HT1080 (cell line): ENCODE data around the gene FA2H. TPM values are rescaled to one million over a fixed set of nuclear protein-coding genes. Genes with fewer than 3 reads are reported as not detected.
"Not testable (repeated sequence)": the region's sequence is repeated elsewhere in the genome, so short reads cannot be mapped to it uniquely, and the experiment has no call there.

Experiments
- DNase-seq: peaks from one replicate; pipeline ENCODE4 v3.0.0-alpha.2; 2015; ENCODE audit warnings: low read depth
- total RNA-seq: library from RNA; depleted of rRNA; stranded (reverse); fragments of >200 nt; shearing (Covaris generic); gene quantifications from 2 replicates; pipeline ENCODE4 v1.2.3, GENCODE V29; 2014

The FA2H gene
- total RNA-seq, 1 experiment from 2014 or later, result 0.14 TPM

DNA sequence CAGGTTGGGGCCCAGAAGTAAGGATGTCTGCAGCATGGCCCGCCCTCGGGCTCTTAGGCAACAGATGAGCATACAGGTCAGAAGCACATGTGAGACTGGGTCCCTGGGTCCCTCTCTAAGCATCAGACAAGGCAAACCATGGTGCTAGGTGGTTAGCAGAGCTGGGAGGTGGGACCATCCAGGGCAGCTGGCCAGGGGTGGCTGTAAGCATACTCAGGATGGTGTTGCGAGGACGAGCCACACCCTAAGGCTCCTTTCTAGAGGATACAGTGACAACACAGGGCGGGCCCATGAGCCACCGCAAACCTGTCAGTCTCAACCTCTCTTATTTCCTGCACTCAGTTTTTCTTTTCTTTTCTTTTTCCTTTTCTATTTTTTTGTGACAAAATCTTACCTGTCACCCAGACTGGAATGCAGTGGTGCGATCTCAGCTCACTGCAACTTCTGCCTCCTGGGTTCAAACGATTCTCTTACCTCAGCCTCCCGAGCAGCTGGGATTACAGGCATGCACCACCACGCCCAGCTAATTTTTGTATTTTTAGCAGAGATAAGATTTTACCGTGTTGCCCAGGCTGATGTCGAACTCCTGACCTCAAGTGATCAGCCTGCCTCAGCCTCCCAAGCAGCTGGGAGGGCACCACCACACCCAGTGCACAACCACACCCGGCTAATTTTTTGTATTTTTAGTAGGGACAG is 3.6 kb downstream of the FA2H start:
- no peak for DNase-seq

DNA sequence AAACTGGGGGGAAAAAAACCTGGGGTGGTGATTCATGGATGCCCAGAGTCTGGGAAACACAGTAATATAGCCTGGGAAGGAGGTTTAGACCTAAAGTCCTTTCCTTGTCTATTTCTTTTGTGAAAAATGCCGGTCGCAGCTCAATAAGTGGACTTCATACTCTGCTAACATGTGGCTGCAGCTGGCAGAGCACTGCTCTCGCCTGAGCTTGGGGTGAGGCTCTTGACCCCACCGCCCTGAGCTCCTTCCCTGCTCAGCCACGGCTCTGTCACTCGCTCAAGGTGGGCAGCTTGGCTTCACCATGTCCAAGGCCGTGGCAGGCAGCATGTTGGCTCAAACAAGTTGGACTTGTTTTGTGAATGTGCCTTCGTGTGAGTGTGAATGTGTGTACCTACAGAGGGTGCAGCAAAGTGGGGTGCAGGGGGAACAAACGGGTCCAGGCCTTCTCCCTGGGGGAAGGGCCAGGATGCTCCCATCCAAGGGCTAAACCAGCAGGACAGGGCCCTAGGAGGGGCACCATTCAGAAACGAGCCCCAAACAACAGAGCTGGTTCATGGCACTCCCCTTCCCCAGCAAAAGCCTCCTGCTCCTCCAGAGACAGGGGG is 4.9 kb downstream of the FA2H start:
- DNase-seq, result no peak

DNA sequence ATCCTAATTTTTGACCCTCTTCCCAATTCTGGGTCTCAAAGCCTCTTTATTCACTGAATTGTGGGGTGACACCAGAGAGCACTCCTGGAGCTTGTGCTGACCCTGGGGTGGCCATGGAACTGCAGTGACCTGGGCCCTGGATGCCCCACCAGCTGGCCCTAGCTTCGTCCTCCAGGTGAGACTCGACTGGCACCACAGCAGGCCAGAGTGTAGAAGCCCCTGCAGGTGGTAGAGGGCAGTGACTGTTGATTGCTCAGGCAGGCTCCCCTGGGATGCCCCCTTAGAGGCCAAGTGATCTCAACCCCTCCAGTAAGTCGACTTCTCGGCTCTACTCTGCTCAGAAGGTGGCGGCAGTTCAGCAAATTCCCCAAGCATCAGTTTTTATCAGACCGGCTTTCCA is 6.4 kb downstream of the FA2H start:
- DNase-seq, result no peak

DNA sequence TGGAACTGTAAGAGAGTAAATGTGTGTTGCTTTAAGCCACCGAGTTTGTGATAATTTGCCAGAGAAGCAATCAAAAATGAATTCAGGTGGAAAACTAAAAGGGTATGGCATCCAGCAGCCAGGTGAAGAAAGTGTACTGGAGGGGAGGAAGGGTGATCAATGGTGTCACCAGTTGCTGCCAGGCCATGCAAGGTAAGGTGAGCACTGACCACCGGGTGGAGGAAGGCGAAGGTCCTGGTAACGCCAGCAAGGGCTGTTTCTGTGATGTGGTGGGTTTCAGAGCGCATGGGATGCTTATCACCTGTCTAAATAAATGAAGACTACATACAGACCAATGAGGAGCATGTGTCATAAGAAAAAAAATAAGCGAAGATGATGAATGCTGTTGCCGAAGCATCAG is 6.9 kb downstream of the FA2H start:
- no peak for DNase-seq

DNA sequence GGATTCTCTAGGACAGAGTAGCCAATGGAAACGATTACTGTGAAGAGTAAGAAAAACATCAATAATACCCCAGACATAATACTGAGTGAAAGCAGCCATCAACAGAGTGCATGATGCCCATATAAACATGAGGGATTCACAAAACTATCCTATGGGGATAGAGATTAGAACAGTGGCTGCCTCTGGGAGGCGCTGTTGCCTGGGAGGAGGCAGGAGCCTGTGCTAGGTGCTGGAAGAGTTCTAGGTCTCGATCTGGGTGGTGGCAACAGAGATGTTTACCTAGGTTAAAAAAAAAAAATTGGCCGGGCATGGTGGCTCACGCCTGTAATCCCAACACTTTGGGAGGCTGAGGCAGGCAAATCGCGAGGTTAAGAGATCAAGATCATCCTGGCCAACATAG is 7.9 kb downstream of the FA2H start:
- no peak for DNase-seq

DNA sequence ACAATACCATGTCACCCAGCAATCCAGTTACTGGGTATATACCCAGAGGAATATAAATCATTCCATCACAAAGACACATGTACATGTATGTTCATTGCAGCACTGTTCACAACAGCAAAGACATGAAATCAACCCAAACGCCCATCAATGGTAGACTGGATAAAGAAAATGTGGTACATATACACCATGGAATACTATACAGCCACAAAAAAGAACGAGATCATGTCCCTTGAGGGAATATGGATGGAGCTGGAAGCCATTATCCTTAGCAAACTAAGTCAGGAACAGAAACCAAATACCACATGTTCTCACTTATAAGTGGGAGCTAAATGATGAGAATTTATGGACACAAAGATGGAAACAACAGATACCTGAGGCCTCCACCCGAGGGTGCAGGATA is 10.4 kb downstream of the FA2H start:
- not testable (repeated sequence) for DNase-seq

DNA sequence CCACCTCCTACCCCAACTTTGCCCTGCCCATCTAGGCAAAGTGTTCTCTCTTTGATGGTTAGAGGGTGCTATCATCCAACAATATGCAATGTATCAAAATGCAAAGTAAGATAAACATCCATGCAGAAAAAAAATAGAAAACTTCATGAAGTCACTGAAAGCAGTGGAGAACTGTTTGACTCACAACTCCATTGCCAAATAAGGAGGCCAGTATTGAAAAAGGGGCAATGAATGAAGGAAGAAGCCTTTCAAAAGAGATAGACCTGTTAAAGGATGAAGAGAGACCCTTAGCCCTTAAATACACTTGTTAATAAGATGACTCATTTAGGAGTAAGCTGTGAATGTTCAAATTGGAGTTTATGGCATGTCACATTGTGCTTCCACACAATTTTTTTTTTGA is 13.0 kb downstream of the FA2H start:
- no peak for DNase-seq

DNA sequence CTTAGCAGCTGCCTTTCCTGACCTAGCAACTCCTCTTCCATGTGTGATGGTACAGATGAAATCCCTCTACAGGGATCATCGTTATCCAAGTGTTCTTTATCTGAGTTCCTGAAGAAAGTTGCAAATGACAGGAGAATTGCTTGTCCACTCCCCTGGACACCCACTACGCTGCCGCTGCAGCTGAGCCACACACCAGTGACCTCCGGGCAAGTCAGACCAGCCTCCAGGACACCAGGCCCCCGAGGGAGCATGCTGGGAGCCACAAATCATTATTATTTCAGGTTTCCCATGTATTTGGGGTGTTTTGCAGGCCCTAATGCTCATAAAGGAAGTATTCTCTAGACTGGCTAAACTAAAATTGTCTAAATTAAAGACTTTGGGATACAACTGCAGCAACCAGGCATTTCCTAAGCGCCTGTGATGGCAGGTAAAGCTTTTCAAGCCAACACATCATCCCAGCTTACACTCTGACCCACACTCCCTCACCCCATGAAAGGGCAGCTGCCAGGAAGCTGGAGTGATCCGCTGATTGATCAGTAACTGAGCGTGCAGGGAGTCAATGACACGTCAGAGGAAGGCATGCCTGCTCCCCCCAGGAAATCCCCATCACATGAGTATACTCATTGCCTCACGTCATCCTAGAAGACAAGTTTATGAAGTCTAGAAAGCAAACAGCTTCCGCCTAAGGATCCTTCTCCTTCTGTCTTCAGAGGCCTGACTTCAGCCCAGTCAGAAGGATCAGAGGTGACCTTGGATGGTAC is 14.4 kb downstream of the FA2H start:
- peak; percentile 81 for DNase-seq

DNA sequence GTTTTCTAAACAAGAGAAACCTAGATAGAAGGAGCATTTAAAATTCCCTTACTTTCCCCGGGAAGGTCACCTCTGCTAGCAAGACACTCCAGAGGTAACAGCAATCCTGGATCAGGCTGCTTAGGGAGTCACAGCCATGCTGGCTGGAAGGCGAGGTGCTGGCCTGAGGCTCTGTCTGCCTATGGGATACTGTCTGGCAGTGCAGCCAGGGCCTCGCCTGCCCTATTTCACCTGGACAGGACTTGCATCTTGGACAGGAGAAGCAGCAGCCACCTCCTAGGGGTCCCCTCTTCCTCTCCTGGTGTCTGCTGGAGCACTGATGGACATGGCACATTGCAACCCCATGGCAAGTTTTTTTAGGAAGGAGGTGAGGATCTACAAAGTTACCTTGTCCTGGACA is 15.1 kb downstream of the FA2H start:
- DNase-seq, result no peak

DNA sequence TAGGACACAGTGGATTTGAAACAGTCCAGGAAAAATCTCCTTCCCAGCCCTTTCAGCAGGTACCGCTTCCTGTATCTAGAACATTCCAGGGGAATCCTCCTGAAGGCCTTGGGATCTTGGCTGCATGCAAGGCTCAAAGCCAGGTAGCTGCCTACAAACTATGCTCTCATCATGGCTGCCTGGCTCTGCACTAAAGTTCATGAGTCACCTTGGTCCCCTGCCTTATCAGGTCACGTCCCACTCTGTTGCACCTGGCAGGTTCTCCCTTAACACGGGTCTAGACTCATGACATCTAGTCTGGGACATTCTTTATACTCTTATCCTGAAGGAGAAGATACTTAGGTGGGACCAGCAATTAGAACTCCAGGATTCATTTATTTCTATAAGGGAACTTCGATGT is 15.8 kb downstream of the FA2H start:
- DNase-seq, result no peak

DNA sequence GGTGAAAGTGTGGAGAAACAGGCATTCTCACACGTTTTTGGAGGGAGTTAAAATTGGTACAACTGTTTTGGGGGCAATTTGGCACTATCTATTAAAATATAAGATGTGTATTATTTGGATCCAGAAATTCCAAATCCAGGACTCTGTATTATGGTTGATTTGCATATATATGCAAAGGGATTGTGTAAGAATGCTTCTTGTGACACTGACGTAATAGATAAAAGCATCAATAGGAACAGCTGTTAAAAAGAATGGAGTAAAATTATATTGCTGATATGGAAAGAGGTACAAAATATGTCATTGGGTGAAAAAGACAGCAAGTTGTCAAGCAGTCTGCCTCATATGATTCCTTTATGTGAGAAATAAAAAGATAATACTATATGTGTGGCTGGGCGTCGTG is 17.3 kb downstream of the FA2H start:
- DNase-seq, result no peak

DNA sequence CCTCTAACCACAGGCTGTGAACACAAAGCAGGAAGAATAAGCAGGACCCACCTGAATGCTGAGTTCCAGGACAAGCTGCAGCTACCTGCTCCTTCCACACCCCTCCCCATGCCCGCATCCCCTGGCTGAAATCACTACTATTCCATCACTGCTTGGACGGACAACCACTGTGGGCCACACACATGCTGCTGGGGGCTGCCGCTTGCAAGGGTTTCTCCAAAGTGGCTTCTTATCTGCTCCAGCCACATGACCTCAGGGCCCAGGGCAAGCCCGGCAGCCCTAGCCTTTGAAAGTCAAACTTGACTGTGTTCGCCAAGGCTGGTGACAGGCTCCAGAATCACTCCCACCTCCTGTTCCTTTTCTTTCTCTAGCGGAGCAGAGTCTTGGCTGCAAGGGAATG is 18.4 kb downstream of the FA2H start:
- DNase-seq, result no peak

DNA sequence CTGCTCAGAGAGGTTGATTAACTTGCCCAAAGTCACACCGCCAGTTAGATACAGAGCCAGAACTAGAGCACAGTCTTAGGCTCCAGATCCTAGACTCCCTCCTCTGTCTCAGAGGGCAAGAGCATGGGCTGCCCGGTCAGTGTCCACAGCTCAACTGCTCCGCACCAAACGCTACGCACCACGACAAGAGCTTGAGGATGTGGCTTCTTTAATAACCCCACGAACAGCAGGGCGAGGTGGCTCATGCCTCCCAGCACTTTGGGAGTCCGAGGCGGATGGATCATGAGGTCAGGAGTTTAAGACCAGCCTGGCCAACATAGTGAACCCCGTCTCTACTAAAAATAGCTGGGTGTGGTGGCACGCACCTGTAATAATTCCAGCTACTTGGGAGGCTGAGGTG is 21.4 kb downstream of the FA2H start:
- no peak for DNase-seq

DNA sequence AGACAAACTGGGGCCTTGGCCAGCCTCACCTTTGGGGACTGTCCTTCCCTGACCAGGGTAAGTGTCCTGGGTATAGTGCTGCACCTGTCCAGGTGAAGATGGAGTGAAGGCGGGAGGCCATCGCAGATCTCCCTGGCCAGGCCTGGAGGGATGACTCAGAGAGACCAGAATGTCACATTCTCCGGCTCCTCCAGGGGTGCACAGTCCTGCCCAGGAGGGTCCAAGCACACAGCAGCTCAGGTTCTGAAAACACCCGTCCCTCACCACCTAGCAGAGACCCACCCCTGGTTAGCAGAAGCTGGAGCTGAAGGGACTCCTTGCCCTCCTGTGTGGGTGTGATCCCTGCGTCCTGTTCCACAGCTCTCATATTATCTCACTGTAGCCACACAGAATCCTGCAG is 21.9 kb downstream of the FA2H start:
- DNase-seq, result no peak

DNA sequence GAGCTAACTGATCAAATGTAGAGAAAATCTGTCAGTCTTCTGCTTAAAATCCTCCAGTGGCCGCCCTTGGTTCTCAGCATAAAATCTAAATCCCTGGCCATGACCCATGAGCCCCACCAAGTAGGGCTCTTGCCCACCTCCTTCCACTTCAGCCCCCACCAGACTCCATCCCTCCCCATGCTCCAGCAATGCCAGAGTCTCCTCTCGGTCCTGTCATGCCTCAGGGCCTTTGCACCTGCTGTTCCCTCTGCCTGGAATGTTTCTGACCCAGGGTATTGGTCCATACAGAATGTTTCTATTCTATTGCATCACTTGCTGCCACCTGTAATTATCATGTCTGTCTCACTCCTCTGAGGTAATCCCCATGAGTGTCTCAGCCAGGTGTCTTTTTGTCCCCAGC is 22.4 kb downstream of the FA2H start:
- DNase-seq, result no peak

DNA sequence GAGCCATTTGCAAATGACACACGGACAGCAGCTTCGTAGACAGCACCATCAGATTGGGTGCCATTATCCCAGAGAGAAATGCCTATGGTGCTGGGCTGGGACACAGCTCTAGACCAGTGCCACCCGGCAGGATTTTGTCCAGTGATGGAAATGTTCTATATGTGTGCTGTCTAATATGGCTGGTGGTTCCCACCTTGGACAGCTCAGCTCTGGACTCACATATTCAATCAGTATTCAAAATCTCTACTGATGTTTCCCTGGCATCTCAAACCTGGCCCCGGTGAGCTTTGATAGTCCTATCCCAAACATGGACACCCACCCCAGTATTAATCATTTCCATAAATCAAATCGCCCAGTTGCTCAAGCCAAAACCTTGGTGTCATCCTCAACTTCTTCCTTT is 23.0 kb downstream of the FA2H start:
- DNase-seq, result no peak

DNA sequence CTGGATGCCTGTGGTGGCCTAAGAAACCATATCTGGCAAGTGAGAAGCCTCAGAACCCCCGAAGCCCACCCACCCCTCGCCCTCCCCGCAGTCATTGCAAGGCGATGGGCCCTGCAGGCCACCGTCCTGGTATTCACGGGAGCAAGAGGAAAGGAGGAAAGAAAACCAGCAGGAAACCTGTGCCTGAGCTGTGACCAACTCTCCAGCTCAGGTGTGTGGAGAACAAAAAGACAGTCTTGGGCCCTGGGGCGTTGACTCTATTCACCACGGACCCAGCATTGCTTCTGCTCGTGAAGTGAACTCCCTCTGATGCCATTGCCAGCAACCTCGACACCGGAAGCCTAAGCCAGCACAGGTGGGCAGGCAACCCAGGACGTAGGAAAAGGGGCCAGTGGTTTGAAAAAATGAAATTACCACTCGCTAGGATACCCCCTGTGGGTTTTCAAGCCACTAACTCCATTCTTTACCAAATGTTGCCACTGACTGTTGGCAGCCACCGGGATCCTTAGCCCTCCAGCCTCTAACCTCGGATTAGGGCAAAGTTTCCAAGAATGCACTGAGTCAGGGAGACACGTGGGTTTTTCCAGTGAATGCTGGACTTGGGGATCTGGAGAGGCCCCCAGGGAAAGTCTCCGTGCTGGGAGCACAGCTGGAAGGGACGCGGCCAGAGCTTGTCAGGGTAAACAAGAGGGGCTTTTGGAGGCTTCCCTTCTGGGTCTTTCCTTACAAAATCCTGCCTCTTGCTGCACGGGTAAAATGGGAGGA is 25.1 kb downstream of the FA2H start:
- DNase-seq, result no peak

DNA sequence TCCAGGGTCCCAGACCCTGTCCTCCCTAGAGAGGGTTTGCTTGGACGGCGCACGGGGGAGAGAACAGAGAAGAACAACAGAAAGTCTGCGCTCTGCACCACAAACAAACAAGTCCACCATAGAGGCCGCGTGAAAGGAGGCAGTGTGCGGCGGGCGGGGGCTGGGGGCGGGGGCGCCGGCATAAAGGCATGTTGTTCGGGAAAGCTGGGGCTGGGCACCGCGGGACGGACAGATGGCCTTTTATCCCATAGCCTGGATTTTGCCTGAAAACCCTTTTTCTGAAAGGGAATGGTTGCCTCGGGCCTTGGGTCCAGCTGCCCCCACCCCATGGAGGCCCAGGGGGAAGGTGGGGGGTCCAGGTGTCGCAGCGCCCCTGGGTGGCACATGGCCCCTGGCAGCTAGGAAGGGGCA is 26.0 kb downstream of the FA2H start:
- no peak for DNase-seq

DNA sequence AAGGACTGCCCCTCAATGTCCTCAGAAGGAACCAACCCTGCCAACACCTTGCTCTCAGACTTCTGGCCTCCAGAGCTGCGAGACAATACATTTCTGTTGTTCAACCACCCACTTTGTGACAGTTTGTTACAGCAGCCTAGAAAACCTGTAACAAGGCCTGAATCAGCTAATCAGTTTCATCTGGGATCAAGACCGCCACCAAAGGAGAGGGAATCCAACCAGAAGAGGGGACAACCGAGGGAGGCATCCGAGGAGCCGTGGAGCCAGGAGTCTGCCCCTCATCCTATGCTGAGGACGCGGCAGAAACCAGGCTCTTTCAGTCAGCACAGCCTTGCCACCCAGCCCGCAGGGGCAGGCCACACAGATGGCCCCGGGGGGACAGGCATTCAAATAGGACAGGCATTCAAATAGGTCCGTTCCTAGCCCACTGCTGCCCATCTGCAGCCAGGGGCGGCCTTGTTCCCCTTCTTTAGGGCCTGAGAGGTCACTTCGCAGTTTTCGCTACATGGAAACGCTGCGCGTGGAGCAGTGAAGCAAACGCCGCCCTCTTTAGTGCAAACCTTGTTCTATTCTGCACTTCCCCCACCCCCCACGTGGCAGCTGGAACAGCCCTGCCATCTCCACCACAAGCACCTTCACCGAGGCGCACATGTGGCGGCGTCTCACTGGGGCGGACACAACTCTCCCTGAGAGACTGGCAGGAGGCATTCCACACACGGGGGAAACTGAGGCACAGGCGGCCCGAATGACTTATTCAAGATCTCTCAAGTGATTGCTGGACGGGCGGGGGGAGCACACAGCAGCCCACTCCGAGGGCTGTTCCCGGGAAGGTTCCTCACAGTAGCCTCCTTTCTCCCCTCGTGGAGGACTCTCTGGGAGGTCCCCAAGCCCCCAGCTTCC is 26.7 kb downstream of the FA2H start:
- DNase-seq, result no peak

DNA sequence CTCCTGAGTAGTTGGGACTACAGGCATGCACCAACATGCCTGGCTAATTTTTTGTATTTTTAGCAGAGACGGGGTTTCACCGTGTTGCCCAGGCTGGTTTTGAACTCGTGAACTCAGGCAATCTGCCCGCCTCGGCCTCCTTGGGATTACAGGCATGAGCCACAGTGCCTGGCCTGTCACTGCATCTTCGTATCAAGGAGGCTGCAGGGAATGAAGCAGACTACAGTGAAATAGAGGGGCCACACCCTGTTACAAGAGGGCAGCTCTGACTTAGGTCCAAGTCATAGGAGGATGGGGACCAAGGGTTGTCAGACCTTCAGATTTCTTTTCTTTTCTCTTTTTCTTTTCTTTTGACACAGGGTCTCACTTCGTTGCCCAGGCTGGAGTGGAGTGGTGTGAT is 28.7 kb downstream of the FA2H start:
- DNase-seq, result no peak

DNA sequence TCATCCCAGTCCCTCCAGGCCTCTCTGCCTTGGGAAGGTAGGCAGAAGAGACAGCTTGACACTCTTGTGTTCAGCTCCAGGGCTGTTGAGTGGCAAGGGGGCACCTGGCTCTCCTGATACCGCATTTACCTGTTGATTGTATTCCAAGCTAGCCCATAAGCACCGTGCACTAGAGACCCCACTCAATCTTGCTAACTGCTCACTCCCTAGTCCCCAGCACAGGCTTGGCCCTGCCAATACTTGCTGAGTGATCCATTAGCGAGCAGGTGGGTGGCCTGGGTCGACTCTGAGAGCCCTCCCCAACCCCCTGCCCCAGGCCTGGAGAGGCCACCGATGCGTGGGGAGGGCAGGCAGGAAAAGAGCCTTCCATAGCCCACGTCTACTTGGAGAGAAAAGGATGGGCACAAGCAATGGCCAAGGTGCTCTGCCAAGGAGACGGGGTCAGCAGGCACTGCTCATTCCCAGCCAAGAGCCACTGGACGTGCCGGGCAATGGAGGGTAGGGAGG is 29.5 kb downstream of the FA2H start:
- no peak for DNase-seq
